ENCODE data around the gene LGR4. TPM values are rescaled to one million over a fixed set of nuclear protein-coding genes. Genes with fewer than 3 reads are reported as not detected.

Gene LGR4
- total and polyA plus RNA-seq, 2 of the 4 experiments (the other 2 are of a cell fraction): 2.9 to 6.8 TPM

- no peaks in the 10 kb centered on the region; the same call in 1 of the 2 replicates for H3K9me1 ChIP-seq (ENCODE audit: insufficient read depth, low read length)
- H2AK5ac ChIP-seq (ENCODE audit: low read depth, low read length): no peak overlapping the region
- H3K14ac ChIP-seq (replicated peaks; ENCODE audit: low read depth, low read length): no peak overlapping the region
- no peaks in the 10 kb centered on the region for H4K20me1 ChIP-seq (ENCODE audit: insufficient read depth, low read length)
- POLR2A ChIA-PET (ENCODE audit: unreplicated experiment): no interaction called here
- no peak overlapping the region for H3K18ac ChIP-seq (ENCODE audit: low read depth, low read length)
- H3K4me2 ChIP-seq (ENCODE audit: low read depth, low read length): no peak overlapping the region
- H3K79me1 ChIP-seq (ENCODE audit: low read depth in 1 of 2, low read length in 2 of 2): peaks cover 0 to 9% of the 10 kb centered on the region in 2 experiments; a peak in 2 of 4 replicates
- no peaks in the 10 kb centered on the region for H3K36me3 ChIP-seq (ENCODE audit: control insufficient read depth, insufficient read depth, low read length)
- dilution Hi-C loops (cut with HindIII; ENCODE audit: low sequenced_read_pairs, unreplicated experiment): no loop called here
- no peak overlapping the region for H4K5ac ChIP-seq (ENCODE audit: low read depth, low read length)
- DNase-seq (no peak), ATAC-seq (ENCODE audit: low read depth) (no peak)
- no peak overlapping the region for H4K91ac ChIP-seq (ENCODE audit: insufficient read depth, low read depth, low read length)
- H2AK9ac ChIP-seq (replicated peaks; ENCODE audit: low read depth, low read length, poor library complexity): no peak overlapping the region
- no peaks in the 10 kb centered on the region for H3K27me3 ChIP-seq (ENCODE audit: control insufficient read depth, insufficient read depth, low read length)
- H2BK5ac ChIP-seq (ENCODE audit: low read depth, low read length, poor library complexity, severe bottlenecking): no peak overlapping the region
- no peaks in the 10 kb centered on the region for H3K9me3 ChIP-seq (ENCODE audit: control insufficient read depth, insufficient read depth, low read length)
- H2BK120ac ChIP-seq (ENCODE audit: low read depth, low read length): no peak overlapping the region
- H3K27ac ChIP-seq (ENCODE audit: insufficient read depth, low read length): no peak overlapping the region
- no peak overlapping the region for H3K23ac ChIP-seq (ENCODE audit: low read depth, low read length)
- TF ChIP-seq ELK1 (IDR thresholded peaks at IDR 0.05; ENCODE audit: borderline replicate concordance, low read depth, low read length): no peak
- no peak for TF ChIP-seq RFX5 (IDR thresholded peaks at IDR 0.05; ENCODE audit: low read depth, low read length)
- no peak for TF ChIP-seq CEBPB (IDR thresholded peaks at IDR 0.05; ENCODE audit: low read depth, low read length)
- no peak for TF ChIP-seq CTCF (conservative IDR thresholded peaks at IDR 0.05; ENCODE audit: low read depth, low read length)
- TF ChIP-seq RCOR1 (IDR thresholded peaks at IDR 0.05; ENCODE audit: insufficient replicate concordance, low read length): no peak
- TF ChIP-seq MXI1 (IDR thresholded peaks at IDR 0.05; ENCODE audit: borderline replicate concordance, low read depth, low read length): no peak
- no peak for TF ChIP-seq CHD1 (IDR thresholded peaks at IDR 0.05; ENCODE audit: low read depth, low read length)
- 100% methylated on average over 3 of the region's 5 CpGs; no CpG with 5 or more reads in 1 of the 2 experiments for WGBS, 2 experiments (ENCODE audit: extremely low coverage in 2 of 2, insufficient read length in 1 of 2)
- no peak overlapping the region for H2BK15ac ChIP-seq (ENCODE audit: low read depth, low read length)
- CTCF ChIA-PET: no interaction called here
- BruUV-seq (replicated peaks): no TSS peak
- H3K56ac ChIP-seq (ENCODE audit: extremely low read depth, insufficient read depth, low read length): no peak overlapping the region
- intact Hi-C loops (cut with micrococcal nuclease): no loop called here
- in situ Hi-C loops (cut with MboI; ENCODE audit: low sequenced_read_pairs): no loop called here
- no peak overlapping the region for H3K9ac ChIP-seq (ENCODE audit: low read depth, low read length)
- H3K4me3 ChIP-seq (ENCODE audit: insufficient read depth, low read depth, low read length): no peak overlapping the region
- H3K4me1 ChIP-seq (ENCODE audit: control insufficient read depth, insufficient read depth, low read length): peaks cover 6% of the 10 kb centered on the region; the same call in 1 of the 2 replicates
- H2AFZ ChIP-seq (replicated peaks; ENCODE audit: low read length, poor library complexity): no peak overlapping the region
- H4K8ac ChIP-seq (ENCODE audit: low read depth in 2 of 2, low read length in 2 of 2): no peak overlapping the region
- H2BK20ac ChIP-seq (ENCODE audit: low read depth, low read length): no peak overlapping the region
- no peak overlapping the region for H3K4ac ChIP-seq (ENCODE audit: low read depth, low read length)
These were observed 10.0 kb downstream of the LGR4 start for GRCh38 chr11:27462543-27462942.

All from IMR-90 (cell line).